Measurements from ENCODE around the gene RNF224.

DNA sequence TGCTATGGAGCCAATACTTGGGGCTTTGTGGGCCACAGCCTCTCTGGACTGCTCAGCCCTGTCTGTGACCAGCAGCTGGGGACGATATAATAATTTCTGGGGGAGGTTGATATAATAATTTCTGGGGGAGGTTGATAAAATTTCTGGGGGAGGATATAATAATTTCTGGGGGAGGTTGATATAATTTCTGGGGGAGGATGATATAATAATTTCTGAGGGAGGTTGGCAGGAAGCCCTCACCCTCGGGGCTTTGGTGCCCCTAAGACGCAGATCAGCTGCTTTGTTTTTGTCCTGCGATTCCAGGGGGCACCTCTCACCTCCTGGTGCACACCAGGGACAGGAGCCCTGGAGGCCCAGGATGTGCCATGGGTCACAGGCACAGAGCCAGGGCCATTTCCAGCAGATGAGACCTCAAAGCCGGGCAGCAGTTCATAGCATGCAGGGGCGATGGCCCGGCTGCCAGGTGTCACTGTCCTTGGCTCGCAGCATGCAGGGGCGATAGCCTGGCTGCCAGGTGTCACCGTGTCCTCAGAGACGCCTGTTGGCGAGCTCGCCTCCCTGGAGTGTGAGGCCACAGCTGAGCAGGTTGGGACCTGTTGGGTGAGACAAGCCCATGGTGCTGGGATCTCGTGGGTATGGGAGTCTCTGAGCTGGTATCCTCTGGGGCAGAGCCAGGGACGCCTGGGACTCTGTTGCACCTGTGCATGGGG lies 46.5 kb downstream of the RNF224 start:
- TF ChIP-seq, protein P1, sequence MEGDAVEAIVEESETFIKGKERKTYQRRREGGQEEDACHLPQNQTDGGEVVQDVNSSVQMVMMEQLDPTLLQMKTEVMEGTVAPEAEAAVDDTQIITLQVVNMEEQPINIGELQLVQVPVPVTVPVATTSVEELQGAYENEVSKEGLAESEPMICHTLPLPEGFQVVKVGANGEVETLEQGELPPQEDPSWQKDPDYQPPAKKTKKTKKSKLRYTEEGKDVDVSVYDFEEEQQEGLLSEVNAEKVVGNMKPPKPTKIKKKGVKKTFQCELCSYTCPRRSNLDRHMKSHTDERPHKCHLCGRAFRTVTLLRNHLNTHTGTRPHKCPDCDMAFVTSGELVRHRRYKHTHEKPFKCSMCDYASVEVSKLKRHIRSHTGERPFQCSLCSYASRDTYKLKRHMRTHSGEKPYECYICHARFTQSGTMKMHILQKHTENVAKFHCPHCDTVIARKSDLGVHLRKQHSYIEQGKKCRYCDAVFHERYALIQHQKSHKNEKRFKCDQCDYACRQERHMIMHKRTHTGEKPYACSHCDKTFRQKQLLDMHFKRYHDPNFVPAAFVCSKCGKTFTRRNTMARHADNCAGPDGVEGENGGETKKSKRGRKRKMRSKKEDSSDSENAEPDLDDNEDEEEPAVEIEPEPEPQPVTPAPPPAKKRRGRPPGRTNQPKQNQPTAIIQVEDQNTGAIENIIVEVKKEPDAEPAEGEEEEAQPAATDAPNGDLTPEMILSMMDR (IDR thresholded peaks at IDR 0.05; ENCODE audit: poor library complexity, severe bottlenecking), result no peak
- TF ChIP-seq POLR2AphosphoS5 (IDR thresholded peaks at IDR 0.05), result no peak
- TF ChIP-seq MXI1 (conservative IDR thresholded peaks at IDR 0.05; ENCODE audit: poor library complexity, severe bottlenecking), result no peak
